Fibroblast of skin of left biceps (primary cell): ENCODE results near the gene ARHGAP33.

Experiments used
- DNase-seq, 2 experiments: peaks; one replicate each; pipeline ENCODE4 v3.0.0-alpha.2; 2013; ENCODE audit warnings: low read depth in 2 of 2

ARHGAP33 gene

GRCh38 chr19:35780058-35780457, 4.7 kb downstream of the ARHGAP33 start:
- no peak for DNase-seq

- DNase-seq, result no peak
These were observed 5.4 kb downstream of the ARHGAP33 start for GRCh38 chr19:35780717-35781116.

- no peak for DNase-seq
These were observed 6.3 kb downstream of the ARHGAP33 start for GRCh38 chr19:35781650-35782049.

- no peak for DNase-seq
These were observed 7.2 kb downstream of the ARHGAP33 start for GRCh38 chr19:35782589-35782988.

GRCh38 chr19:35783469-35784434, 8.4 kb downstream of the ARHGAP33 start:
- DNase-seq, result no peak

- no peak for DNase-seq
These were observed 9.4 kb downstream of the ARHGAP33 start for GRCh38 chr19:35784503-35785338.

- no peak for DNase-seq
These were observed 9.9 kb downstream of the ARHGAP33 start for GRCh38 chr19:35785339-35785627.

GRCh38 chr19:35786299-35787160, 11.2 kb downstream of the ARHGAP33 start:
- DNase-seq, result no peak

- DNase-seq, result no peak
These were observed 11.9 kb downstream of the ARHGAP33 start for GRCh38 chr19:35787227-35787799.

- no peak for DNase-seq
These were observed 13.0 kb downstream of the ARHGAP33 start for GRCh38 chr19:35788205-35788960.

GRCh38 chr19:35789195-35789977, 14.0 kb downstream of the ARHGAP33 start:
- no peak for DNase-seq

- DNase-seq, result no peak
These were observed 14.9 kb downstream of the ARHGAP33 start for GRCh38 chr19:35789978-35790944.

GRCh38 chr19:35790981-35791813, 15.8 kb downstream of the ARHGAP33 start:
- no peak for DNase-seq

GRCh38 chr19:35791814-35792279, 16.5 kb downstream of the ARHGAP33 start:
- no peak for DNase-seq

GRCh38 chr19:35792312-35792711, 16.9 kb downstream of the ARHGAP33 start:
- DNase-seq, result no peak

- DNase-seq, result no peak
These were observed 17.5 kb downstream of the ARHGAP33 start for GRCh38 chr19:35792888-35793287.

- DNase-seq, result no peak
These were observed 18.2 kb downstream of the ARHGAP33 start for GRCh38 chr19:35793381-35794165.
